GM18520 (cell line): Measurements from ENCODE around the gene BNIP1.
"Not testable (repeated sequence)": the region's sequence is repeated elsewhere in the genome, so short reads cannot be mapped to it uniquely, and the experiment has no call there.

Experiments
- ATAC-seq: cut with Tn5 transposase; IDR thresholded peaks from one replicate; pipeline ENCODE4 v1.9.1; 2021; ENCODE audit not compliant: unreplicated experiment

BNIP1 gene

GRCh38 chr5:173144200-173145176 lies at the start of gene BNIP1:
TSS of gene BNIP1 (plus strand) at chr5:173144531. CDS start at chr5:173144546, 15 bp downstream.
- ATAC-seq, result peak; percentile 75

DNA sequence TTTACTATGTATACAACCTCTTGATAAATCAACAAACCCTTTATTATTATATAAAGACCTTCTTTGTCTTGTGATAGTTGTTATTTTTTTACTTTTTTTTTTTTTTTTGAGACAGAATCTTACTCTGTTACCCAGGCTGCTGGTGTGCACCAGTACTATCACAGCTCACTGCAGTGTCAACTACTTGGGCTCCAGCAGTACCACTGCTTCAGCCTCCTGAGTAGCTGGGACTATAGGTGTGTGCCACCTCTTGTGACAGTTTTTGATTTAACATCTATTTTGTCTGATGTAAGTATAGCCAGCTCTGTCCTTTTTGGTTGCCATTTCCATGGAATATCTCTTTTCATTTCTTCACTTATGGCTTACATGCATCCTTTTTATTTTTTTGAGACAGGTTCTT lies 45.5 kb upstream of the BNIP1 start:
- ATAC-seq, result no peak

- no peak for ATAC-seq
These were observed 44.9 kb upstream of the BNIP1 start for GRCh38 chr5:173099461-173099860.

- no peak for ATAC-seq
These were observed 43.1 kb upstream of the BNIP1 start for GRCh38 chr5:173101245-173101644.

GRCh38 chr5:173103411-173103810 lies 40.9 kb upstream of the BNIP1 start:
- no peak for ATAC-seq

GRCh38 chr5:173108914-173109313 lies 35.4 kb upstream of the BNIP1 start:
- ATAC-seq, result no peak

DNA sequence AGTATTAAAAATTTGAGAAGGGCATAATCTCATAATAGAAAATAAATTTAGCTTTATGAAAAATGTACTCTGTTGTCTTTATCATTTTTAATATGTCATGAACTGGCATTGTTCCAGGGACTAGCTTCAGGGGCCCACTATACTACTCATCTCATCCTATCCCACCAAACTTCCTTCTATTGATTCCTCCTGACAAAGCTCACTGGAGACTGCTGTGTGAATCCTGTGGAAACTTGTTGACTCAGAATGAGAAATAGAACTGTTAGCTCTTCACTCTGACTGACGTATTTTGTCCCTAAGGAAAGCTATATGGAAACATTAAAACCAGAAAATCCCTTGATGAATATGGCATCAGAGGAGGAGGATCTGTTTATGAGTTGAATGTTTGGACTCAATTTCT lies 29.8 kb upstream of the BNIP1 start:
- no peak for ATAC-seq

DNA sequence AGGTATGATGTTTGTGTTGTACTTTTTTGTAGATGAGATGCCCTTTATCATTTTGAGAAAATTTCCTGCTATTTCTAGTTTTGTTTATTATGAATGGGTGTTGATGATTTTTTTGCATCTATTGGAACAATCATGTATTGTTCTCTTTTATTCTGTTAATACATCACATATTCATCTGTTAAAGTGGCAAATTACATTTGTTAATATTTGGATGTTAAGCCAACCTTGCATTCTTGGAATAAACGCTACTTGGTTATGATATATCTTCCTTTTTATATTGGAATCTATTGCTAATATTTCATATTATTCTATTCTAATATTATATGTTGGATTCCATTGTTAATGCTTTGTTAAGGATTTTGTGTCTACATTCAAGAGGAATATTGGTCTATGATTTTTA lies 24.6 kb upstream of the BNIP1 start:
- no peak for ATAC-seq

DNA sequence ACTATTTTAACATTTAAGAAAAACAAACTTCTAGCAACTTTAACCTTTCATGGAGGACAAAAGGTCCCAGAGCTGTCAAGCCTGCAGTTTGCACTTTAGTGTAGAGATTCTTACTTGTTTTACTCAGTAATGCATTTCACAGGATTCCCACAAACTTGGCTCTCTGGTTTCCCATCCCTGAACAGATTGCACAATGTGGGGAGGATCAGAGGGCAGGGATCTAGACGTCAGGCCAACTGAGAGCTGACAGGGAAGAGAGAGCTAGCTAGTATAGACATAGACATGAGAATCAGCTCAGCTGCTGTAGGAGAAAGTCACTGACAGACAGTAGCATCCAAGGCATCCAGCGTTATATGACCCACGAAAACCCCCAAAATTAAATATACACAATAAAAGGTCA lies 20.9 kb upstream of the BNIP1 start:
- ATAC-seq, result no peak

GRCh38 chr5:173132166-173132565 lies 12.2 kb upstream of the BNIP1 start:
- not testable (repeated sequence) for ATAC-seq

DNA sequence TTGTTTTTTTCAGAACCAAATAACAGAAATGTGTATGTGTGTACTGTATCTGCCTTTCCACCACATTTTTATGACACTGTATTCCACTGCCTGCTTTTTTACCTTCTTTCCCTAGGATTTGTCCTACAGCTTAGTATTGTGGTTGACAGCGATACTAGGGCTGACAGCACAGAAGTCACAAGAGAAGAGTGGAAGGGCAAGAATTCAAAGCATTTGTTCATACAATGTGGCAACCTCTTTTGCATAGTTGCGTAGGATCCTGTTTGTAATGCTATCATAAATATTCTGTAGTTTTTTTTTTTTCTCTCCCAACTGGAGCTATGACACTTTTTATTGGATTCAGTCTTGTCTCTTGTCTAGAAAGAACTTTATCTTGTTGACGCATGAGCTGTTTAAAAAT lies 5.6 kb upstream of the BNIP1 start:
- no peak for ATAC-seq

DNA sequence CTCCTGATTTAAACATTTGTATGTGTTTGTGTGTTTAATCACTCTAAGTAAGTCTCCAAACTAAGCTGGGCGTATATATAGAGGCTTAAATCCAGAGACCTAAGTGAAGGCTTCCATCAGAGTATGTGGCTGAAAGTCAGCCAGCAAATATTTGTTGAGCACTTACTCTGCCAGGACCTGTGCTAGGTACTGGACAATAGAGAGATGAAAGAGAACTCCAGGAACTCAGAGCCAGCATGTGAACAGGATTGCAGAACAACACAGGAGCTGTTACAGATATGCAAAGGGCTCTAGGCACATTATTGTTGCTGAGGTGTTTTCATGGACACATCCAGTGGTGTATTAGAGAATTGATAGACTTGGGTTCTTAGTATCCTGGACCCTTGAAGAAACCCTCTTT lies 4.7 kb upstream of the BNIP1 start:
- ATAC-seq, result no peak

GRCh38 chr5:173140769-173141168 lies 3.6 kb upstream of the BNIP1 start:
- no peak for ATAC-seq

DNA sequence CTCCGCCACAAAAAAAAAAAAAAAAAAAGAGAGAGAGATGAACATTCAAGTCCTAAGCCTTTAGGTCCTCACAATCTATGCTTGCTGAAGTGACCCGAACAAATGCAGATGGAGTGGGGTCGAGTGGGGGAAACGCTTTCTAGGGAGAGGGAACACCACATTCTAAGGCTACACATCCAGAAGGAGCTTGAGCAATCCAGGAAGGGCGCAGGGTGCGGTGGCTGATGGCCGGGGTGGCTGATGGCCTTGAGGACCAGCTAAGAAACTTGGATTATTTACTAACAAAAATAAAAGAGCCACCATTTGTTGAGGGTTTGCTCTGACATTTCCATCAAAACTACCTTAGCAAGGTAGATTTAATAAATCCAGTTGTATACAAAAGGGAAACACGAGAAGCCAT lies 764 bp upstream of the BNIP1 start:
- ATAC-seq, result no peak

GRCh38 chr5:173148354-173148753 lies 4.0 kb downstream of the BNIP1 start:
- no peak for ATAC-seq

DNA sequence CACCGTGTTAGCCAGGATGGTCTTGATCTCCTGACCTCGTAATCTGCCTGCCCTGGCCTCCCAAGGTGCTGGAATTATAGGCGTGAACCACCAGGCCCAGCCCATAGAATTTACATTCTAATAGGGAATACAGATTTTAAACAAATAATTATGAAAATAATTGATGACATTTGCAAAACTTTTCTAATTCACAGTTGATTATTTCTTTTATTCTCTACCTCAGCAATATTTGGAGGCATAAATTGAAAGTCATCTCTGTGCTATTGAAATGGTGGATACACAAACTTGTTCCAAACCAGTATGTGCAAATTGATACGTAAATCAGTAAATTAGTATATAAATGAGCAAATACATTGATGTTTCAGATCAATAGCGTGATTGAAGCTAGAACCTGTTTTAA lies 8.2 kb downstream of the BNIP1 start:
- ATAC-seq, result no peak

DNA sequence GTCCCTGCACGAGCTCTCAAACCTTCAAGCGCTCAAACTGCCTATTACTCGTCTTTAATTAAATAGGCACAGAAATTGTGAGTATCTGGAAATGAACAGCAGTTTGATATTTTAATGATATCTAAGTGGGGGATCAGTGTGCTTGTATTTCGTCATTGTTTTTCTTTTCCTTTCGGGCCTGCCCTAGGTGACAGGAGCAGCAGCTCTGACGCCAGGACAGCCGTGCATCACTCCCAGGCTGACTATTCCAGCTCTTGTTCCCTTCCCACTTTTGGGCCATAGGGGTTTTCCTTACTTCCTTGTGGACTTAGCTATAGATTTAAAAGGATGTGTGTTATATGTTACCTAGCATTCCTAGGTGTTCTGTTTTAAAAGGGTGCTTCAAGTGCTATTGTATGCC lies 9.5 kb downstream of the BNIP1 start:
- no peak for ATAC-seq

DNA sequence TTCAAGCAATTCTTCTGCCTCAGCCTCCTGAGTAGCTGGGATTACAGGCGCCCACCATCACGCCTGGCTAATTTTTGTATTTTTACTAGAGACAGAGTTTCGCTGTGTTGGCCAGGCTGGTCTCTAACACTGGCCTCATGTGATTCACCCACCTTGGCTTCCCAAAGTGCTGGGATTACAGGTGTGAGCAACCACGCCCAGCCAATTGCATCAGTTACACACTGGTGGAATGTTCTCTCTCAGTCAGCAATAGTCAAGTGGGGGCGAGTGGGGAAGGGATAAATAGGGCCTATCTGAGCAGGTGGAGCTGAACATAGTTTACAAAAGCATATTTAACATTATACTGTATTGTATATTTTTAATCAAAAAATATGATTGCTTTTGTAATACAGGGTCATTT lies 10.3 kb downstream of the BNIP1 start:
- not testable (repeated sequence) for ATAC-seq

- no peak for ATAC-seq
These were observed 11.6 kb downstream of the BNIP1 start for GRCh38 chr5:173155912-173156311.

- no peak for ATAC-seq
These were observed 14.0 kb downstream of the BNIP1 start for GRCh38 chr5:173158366-173158765.

- no peak for ATAC-seq
These were observed 14.9 kb downstream of the BNIP1 start for GRCh38 chr5:173159256-173159655.

DNA sequence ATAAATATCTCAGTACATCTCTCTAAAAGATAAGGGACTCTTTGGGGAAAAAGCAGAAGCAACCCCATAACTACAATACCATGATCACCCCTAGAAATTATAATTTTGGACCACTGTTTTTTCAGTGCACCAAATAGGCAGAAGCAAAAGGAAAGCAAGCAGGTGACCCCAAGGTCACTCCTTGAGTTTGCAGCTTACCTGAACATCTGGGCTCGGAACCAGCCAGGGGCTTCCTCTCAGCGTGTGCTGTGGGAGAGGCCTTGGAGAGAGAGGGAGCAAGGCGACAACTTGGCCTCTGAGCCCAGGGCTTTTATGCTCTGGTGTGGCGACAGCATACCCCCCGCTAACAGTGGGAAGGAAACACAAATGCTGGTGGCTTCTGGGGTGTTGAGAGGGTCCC lies 16.8 kb downstream of the BNIP1 start:
- ATAC-seq, result no peak

GRCh38 chr5:173163219-173163618 lies 18.9 kb downstream of the BNIP1 start:
- no peak for ATAC-seq
